Measurements from ENCODE around the gene CREB5. TPM values are rescaled to one million over a fixed set of nuclear protein-coding genes. Genes with fewer than 3 reads are reported as not detected.

Gene CREB5
- total and polyA plus RNA-seq, 2 of the 13 experiments (the other 11 are each of a cell fraction or from before 2014, with no cell fraction given) = 0.38 to 0.71 TPM

DNA sequence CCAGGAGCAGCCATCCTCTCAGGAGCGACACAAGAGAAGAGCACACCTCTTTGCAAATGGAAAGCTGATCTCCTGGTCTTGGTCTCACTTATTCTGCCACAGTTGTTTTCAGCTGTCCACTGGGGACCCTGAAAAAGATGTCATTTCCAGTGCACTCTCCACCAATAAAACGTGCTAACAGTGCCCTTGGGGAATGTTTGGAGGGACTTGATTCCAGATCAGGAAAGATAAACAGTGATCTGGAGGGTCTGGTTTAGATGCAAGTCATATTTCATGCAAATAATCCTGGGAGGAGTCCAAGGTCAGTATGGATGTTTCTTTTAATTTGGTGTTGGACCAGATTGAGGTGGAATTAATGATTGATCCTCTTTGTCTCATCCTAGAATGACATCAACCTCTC is 185.0 kb downstream of the CREB5 start:
- H4K20me1 ChIP-seq (ENCODE audit: insufficient read depth, low read length) = no peaks in the 10 kb centered on the region
- no peak for DNase-seq (ENCODE audit: low spot score)
- H3K79me2 ChIP-seq (ENCODE audit: insufficient read depth, low read length) = no peaks in the 10 kb centered on the region
- ChIA-PET CTCF (ENCODE audit: low intra/inter-chr PET ratio, low total read pairs) (no interaction called here), POLR2A (no interaction called here)
- ATAC-seq = no peak
- BruUV-seq (replicated peaks) = no TSS peak
- no peak overlapping the region for H3K9ac ChIP-seq (ENCODE audit: insufficient read depth, low read depth, low read length)
- in situ Hi-C loops (cut with HindIII; ENCODE audit: extremely low pct_ligation_motif_present, low pct_unique_long_range_greater_than_20kb) (no loop called here), intact Hi-C loops (cut with micrococcal nuclease; ENCODE audit: unreplicated experiment) (no loop called here)
- no peak overlapping the region for H3K4me2 ChIP-seq (ENCODE audit: low read depth, low read length)
- H3K27ac ChIP-seq (ENCODE audit: extremely low read length, insufficient read depth, low read length) = no peak overlapping the region
- FAIRE-seq = no peak
- 28% methylated on average over 2 of the region's 2 CpGs for WGBS (ENCODE audit: low lambda C conversion rate)
- H3K4me3 ChIP-seq (replicated peaks in 1 of 3; ENCODE audit: insufficient read depth in 1 of 3, low read depth in 2 of 3, low read length in 3 of 3) = no peak overlapping the region
- H3K9me3 ChIP-seq (ENCODE audit: low read length) = no peaks in the 10 kb centered on the region
- H3K36me3 ChIP-seq (replicated peaks in 1 of 2; ENCODE audit: control insufficient read depth in 1 of 2, insufficient read depth in 2 of 2, low read length in 2 of 2) = no peaks in the 10 kb centered on the region
- no peaks in the 10 kb centered on the region for H3K4me1 ChIP-seq (ENCODE audit: insufficient read depth, low read length)
- no peaks in the 10 kb centered on the region for H3K27me3 ChIP-seq (ENCODE audit: control insufficient read depth in 1 of 2, insufficient read depth in 2 of 2, low read length in 2 of 2)
- H2AFZ ChIP-seq (ENCODE audit: low read length) = no peak overlapping the region
- TF ChIP-seq PRPF4 (IDR thresholded peaks at IDR 0.05; ENCODE audit: low read depth, low read length, poor library complexity, severe bottlenecking) (no peak), FOXP4 (CRISPR knock-in tag; IDR thresholded peaks at IDR 0.05) (no peak), ATRX (CRISPR knock-in tag; IDR thresholded peaks at IDR 0.05; ENCODE audit: borderline replicate concordance) (no peak), ZC3H13 (CRISPR knock-in tag; IDR thresholded peaks at IDR 0.05) (no peak), ZSCAN30 (CRISPR knock-in tag; IDR thresholded peaks at IDR 0.05) (no peak), ZNF383 (CRISPR knock-in tag; IDR thresholded peaks at IDR 0.05; ENCODE audit: borderline replicate concordance) (no peak), ZUFSP (CRISPR knock-in tag; IDR thresholded peaks at IDR 0.05; ENCODE audit: borderline replicate concordance) (no peak), DRAP1 (CRISPR knock-in tag; IDR thresholded peaks at IDR 0.05) (no peak), MED8 (CRISPR knock-in tag; IDR thresholded peaks at IDR 0.05; ENCODE audit: insufficient replicate concordance) (no peak), BORCS8-MEF2B (CRISPR knock-in tag; IDR thresholded peaks at IDR 0.05) (no peak), HNRNPL (IDR thresholded peaks at IDR 0.05; ENCODE audit: low read depth, low read length) (no peak), ZMYM2 (CRISPR knock-in tag; IDR thresholded peaks at IDR 0.05) (no peak), ZNF326 (CRISPR knock-in tag; IDR thresholded peaks at IDR 0.05; ENCODE audit: borderline replicate concordance) (no peak), TFAP4 (IDR thresholded peaks at IDR 0.05; ENCODE audit: borderline replicate concordance, low read depth) (no peak), RBM22 (optimal IDR thresholded peaks at IDR 0.05; ENCODE audit: low read length) (no peak)
- TF ChIP-seq, protein P1, sequence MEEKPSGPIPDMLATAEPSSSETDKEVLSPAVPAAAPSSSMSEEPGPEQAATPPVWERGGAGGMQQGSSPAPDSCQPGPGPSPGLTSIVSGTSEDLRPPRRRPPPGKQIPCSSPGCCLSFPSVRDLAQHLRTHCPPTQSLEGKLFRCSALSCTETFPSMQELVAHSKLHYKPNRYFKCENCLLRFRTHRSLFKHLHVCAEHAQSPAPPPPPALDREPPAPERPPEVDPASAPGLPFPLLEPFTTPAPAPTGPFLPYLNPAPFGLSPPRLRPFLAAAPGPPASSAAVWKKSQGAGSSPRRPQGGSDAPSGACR (CRISPR knock-in tag; IDR thresholded peaks at IDR 0.05) = no peak
- TF ChIP-seq, protein P2, sequence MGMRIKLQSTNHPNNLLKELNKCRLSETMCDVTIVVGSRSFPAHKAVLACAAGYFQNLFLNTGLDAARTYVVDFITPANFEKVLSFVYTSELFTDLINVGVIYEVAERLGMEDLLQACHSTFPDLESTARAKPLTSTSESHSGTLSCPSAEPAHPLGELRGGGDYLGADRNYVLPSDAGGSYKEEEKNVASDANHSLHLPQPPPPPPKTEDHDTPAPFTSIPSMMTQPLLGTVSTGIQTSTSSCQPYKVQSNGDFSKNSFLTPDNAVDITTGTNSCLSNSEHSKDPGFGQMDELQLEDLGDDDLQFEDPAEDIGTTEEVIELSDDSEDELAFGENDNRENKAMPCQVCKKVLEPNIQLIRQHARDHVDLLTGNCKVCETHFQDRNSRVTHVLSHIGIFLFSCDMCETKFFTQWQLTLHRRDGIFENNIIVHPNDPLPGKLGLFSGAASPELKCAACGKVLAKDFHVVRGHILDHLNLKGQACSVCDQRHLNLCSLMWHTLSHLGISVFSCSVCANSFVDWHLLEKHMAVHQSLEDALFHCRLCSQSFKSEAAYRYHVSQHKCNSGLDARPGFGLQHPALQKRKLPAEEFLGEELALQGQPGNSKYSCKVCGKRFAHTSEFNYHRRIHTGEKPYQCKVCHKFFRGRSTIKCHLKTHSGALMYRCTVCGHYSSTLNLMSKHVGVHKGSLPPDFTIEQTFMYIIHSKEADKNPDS (CRISPR knock-in tag; IDR thresholded peaks at IDR 0.05) = no peak
